HEK293 (cell line): ENCODE measurements around the gene APELA.

Source experiments
- CTCF ChIP-seq: fragments of 450-650 bp; formaldehyde crosslinking; IDR thresholded peaks from 2 replicates; pipeline ENCODE4 v1.5.1; 2016; ENCODE audit warnings: missing biosample characterization, missing genetic modification characterization
- MZF1 ChIP-seq: fragments of 450-650 bp; formaldehyde crosslinking; IDR thresholded peaks from 2 replicates; pipeline ENCODE4 v1.5.1; 2017; ENCODE audit warnings: missing biosample characterization, missing genetic modification characterization, borderline replicate concordance
- REST ChIP-seq: fragments of 450-650 bp; formaldehyde crosslinking; IDR thresholded peaks from 2 replicates; pipeline ENCODE4 v1.5.1; 2016; ENCODE audit warnings: missing biosample characterization, missing genetic modification characterization
- ZBTB49 ChIP-seq: fragments of 450-650 bp; formaldehyde crosslinking; IDR thresholded peaks from 2 replicates; pipeline ENCODE4 v1.5.1; 2016; ENCODE audit warnings: missing biosample characterization, missing genetic modification characterization, low read depth
- ZNF16 ChIP-seq: fragments of 450-650 bp; formaldehyde crosslinking; IDR thresholded peaks from 2 replicates; pipeline ENCODE4 v1.5.1; 2016; ENCODE audit warnings: low read depth, missing biosample characterization, missing genetic modification characterization
- ZNF274 ChIP-seq, 2 experiments: fragments of 200-500 bp in 1 of 2; fragments of 450-650 bp in 1 of 2; sonication (Bioruptor generic) in 1 of 2; formaldehyde crosslinking in 1 of 2; IDR thresholded peaks; 2 replicates each; pipeline versions ENCODE4 v1.5.1 to v1.6.1; 2014 to 2016; ENCODE audit warnings: borderline replicate concordance in 1 of 2, inconsistent platforms in 1 of 2, low read length in 1 of 2, missing biosample characterization in 1 of 2, missing genetic modification characterization in 1 of 2
- ZSCAN18 ChIP-seq: fragments of 450-650 bp; formaldehyde crosslinking; IDR thresholded peaks from 2 replicates; pipeline ENCODE4 v1.5.1; 2016; ENCODE audit warnings: missing biosample characterization, missing genetic modification characterization

- TF ChIP-seq ZSCAN18 (tag by site-specific recombination) (no peak), MZF1 (no peak), ZNF274 (IDR thresholded peaks at IDR 0.05; ENCODE audit: low read length) (no peak), ZNF274 (tag by site-specific recombination; IDR thresholded peaks at IDR 0.05; ENCODE audit: borderline replicate concordance) (no peak), ZNF16 (tag by site-specific recombination) (no peak), REST (tag by site-specific recombination) (no peak), CTCF (tag by site-specific recombination) (no peak), ZBTB49 (tag by site-specific recombination) (no peak)
These were observed 29.4 kb downstream of the APELA start for GRCh38 chr4:164906368-164906767.
